Stimulated activated CD4-positive, alpha-beta T cell treated with anti-CD3 and anti-CD28 coated beads, TNF-alpha, amount 100 ng/mL, for 48 hours (primary cell): ENCODE results near the gene DYRK2.
"Not testable (repeated sequence)": the region's sequence is repeated elsewhere in the genome, so short reads cannot be mapped to it uniquely, and the experiment has no call there.

Source experiments
- DNase-seq, 3 donors: peaks; one replicate each; pipeline ENCODE4 v3.0.0-alpha.2; 2020; ENCODE audit warnings: low read depth in 3 of 3

The DYRK2 gene

GRCh38 chr12:67669934-67670631, 21.5 kb downstream of the DYRK2 start:
- no peak for DNase-seq

DNA sequence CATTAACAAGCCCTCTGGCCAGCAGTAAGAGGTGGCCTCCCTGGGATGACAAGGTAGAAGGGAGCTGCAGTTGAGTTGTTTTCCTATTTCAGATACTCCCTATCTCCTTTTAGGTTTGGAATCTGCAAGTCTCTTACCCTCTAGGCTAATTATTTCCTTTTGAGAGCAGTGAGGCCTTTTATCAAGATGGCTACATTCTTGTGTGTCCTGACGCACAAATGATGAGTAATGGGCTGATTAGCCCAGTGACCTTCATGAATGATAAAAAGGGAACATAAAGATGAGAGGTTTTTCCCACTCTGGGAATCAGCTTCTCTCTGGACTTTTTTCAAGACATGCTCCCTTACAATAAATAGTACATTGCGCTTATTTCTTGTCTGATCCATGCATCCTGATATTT, 22.9 kb downstream of the DYRK2 start:
- no peak for DNase-seq

DNA sequence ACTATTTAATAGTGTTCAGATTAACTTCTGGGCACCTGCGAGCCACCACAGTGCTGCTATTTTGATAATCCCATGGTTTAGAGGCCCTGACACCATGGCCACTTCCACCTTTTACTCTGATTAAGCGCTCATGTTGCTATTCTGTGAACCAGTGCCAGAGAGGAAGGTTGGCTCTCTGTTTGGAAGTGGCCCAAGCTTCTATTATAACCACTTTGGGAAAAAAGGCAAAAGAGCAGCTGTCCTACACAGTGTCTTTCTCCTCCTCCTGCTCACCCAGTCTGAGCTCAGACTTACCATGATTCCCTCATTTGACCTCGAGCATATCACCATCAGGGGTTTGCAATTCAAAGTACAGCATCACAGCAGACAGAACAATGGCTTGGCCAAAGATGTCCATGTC, 23.3 kb downstream of the DYRK2 start:
- DNase-seq, result no peak

DNA sequence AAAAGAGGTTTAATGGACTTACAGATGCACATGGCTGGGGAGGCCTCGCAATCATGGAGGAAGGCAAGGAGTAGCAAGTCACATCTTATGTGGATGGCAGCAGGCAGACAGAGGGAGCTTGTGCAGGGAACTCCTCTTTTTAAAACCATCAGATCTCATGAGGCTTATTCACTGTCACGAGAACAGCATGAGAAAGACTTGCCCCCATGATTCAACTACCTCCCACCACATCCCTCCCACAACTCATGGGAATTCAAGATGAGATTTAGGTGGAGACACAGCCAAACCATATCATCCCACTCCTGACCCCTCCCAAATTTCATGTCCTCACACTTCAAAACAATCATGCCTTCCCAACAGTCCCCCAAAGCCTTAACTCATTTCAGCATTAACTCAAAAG, 24.0 kb downstream of the DYRK2 start:
- DNase-seq, result not testable (repeated sequence)

DNA sequence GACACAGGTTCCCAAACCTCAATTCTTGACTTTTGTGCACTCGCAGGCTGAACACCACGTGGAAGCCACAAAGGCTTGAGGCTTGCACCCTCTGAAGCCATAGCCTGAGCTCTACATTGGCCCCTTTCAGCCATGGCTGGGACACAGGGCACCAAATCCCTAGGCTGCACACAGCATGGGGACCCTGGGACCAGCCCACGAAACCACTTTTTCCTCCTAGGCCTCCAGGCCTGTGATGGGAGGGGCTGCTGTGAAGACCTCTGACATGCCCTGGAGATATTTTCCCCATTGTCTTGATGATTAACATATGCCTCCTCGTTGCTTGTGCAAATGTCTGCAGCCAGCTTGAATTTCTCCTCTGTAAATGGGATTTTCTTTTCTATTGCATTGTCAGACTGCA, 25.0 kb downstream of the DYRK2 start:
- not testable (repeated sequence) for DNase-seq

GRCh38 chr12:67674417-67674816, 25.9 kb downstream of the DYRK2 start:
- DNase-seq, result no peak

- DNase-seq, result no peak
Measured at GRCh38 chr12:67676624-67677023, 28.1 kb downstream of the DYRK2 start.

- DNase-seq, result no peak
Measured at GRCh38 chr12:67677166-67677565, 28.6 kb downstream of the DYRK2 start.

DNA sequence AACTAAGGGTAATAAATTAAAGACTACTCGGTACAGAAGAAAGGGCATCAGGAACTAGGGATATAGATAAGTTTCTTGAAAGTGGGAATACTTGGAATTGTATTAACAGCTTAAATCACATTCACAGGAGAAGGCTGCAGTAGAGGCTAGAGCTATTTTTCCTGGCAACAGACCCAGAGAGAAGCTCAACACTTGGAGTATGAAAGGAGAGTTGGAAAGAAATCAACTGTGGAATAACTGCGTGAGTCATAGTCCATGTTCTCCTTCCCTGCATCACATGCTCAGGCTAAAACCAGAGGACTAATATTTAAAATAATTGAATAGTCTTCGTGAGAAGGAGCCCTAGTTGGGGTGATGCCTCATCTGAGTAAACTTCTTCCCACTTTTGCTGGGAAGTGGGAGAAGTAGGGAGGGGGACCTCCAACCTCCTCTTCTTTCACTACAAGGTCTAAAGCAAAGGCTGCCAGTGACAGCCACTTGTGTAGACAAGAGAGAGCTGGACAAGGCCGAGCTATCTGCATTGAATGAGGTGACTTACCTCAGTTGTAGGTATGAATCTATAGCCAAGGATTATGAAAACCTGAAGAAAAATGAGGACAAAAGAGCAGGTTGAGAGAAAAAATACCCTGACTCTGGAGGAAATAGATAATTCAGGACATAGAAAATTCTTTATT, 32.7 kb downstream of the DYRK2 start:
- DNase-seq, result no peak

- no peak for DNase-seq
Measured at GRCh38 chr12:67681941-67682620, 33.5 kb downstream of the DYRK2 start.

- no peak for DNase-seq
Measured at GRCh38 chr12:67689385-67689784, 40.8 kb downstream of the DYRK2 start.

DNA sequence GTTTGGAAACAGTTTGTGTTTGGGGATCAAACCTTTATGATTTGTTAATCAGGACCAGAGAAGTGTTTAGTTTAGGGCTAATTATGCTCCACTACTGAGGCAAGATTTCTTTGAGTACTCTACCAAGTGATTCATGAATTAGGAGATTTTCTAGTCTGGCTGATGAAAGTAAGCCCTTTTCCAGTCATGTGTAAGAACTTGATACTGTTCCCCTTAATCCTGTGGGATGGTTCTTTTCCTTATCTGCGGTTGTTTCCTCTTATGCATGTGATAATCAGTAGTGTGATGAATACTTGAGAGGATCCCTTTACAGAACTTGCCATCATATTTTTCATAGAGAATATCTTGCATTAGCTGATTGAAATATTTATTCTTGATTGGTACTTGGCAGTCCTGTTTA, 42.1 kb downstream of the DYRK2 start:
- DNase-seq, result no peak

DNA sequence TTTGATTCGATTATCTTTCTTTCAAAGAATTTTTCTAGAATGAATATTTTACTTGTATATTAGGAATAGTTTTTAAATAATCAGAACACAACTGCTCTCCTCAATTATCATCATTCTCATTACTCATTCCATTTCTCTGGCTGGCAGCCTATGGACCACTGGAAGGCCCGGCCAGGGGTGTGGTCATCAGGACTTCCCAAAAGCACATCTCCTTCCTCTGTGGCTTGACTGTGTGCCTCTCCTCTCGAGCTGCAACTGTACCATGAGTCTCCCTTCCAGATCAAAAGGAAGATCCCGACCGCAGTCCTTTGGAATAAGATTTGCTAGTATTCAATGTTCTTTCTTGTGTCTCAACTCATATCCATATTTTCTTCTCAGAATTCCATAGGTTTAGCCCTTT, 42.7 kb downstream of the DYRK2 start:
- DNase-seq, result no peak

DNA sequence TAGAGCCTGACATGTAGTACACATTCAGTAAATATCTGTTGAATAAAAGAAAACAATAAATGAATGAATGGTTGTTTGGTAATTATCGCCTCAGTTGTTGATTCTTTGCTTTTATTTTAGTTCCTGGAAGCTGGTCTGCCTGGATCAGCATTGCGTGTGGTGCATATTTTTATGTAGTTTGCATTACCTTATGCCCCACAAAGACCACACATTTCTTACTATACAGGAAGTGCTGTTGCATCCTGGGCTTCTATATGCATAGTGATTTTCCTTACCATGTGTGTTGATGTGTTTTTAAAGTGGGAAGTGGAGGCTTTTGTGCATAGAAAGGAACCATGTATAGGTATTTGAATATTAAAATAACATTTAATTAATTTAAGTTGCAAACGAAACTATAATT, 43.6 kb downstream of the DYRK2 start:
- no peak for DNase-seq

DNA sequence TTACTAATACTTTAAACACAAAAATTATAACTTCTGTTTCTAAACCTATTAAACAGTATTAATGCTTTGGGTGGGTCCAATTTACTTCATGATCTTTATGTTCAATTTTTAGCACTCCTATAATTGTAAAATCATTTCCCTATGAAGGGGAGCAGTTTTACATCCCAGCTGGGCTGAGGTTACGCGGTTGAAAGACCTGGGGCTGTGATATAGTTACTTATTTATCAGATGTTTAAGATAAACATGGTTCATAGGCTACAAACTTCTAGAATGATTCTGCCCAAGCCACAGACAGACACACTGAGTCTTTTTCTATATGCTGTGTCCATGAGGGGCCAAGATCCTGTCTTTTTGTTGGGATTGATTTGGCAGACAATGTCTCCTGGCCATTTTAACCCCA, 44.4 kb downstream of the DYRK2 start:
- no peak for DNase-seq

DNA sequence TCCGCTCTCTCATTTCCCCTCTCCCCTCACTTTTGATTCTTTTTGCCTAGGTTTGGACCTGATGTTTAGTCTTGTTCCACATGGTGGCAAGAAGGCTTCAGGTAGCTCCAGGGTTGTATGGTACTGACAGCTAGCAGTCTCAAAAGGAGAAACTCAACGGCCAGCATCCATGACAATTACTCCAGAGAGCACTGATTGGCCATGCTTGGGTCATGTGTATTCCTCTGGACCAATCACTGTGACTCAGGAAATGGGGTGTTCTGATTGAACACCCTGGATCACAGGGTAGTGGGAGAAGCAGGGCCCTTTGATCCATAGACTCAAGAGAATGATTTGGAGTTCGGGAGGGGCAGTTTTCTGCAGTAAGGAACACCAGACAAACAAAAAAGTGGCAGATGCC, 45.3 kb downstream of the DYRK2 start:
- DNase-seq, result no peak

DNA sequence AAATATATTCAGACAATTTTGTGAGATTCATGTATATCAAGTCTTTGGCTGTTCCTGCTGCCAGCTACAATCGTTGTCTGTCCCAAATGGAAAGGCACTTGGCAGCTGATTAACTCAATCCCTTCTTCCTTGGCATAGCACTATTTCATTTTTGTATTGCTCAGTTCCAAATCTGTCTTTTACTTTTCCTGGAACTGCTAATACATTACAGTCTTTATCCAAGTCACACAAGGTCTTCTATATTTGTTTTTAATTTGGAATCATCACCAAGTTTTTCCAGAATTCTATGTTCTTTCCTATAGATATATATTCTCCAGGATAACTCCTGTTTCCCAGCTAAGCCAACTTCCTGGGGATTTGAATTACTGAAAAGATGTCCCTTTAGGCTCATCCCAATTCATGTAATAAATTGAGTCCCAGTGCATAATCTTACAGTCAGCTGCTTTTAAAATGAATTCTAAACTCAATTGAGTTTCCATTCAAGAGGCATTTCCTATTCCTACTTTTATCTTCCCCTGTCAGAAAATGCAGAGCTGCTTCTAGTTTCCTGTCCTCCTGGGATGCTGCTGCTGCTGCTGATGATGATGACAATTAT, 45.9 kb downstream of the DYRK2 start:
- no peak for DNase-seq

DNA sequence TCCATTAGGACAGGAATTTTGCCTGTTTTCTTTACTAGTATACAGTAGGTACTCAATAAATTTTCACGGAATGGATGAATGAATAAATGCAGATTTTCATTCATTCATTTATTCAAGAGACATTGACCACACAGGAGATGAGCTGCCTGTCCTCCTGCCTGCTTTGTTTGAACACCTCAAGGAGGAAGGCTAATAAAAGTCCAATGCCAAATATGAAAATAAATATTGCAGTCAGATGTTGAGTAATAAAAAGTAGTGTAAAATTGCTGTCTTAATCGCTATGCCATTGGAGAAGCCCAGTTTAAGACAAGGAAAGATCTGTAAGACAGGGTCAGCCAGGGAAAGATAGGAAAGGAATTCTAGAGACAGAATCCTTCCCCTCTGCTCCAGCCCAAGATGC, 47.4 kb downstream of the DYRK2 start:
- no peak for DNase-seq

DNA sequence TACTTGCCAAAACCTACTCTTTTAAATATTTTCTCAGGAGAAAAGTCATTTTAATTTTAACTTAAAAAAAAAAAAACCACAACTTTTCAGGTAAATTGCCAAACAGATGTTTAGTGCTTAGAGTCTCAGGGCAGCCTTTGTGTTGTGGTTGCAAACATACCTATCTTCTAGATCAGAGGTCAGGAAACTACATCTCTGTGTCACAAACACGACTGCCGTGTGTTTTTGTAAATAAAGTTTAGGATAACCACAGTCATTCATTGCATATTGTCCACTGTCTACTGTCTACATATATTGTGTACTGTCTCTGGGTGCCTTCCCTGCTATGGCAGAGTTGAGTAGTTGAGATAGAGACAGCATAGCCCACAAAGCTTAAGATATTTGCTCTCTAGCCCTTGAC, 48.9 kb downstream of the DYRK2 start:
- no peak for DNase-seq

DNA sequence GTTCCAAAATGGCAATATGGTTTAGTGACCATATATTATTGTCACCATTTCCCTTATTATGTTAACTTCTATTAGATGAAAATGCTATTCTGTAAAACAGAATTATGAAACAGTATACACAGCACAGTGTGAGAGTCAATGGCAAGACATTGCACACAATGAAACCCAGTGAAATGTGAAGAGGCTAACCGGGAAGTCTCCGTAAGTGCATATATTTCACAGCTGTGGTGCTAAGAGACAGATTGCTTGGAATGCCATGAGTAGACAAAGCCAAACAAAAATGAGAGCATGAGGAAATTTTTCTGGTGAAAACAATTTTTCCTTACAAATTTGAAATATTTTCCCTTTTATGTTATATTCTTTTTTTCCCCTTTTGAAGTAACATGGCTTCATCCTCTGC, 49.4 kb downstream of the DYRK2 start:
- DNase-seq, result no peak

- DNase-seq, result peak; percentile 36 to 57 (median 36)
Measured at GRCh38 chr12:67698672-67699581, 50.4 kb downstream of the DYRK2 start.

DNA sequence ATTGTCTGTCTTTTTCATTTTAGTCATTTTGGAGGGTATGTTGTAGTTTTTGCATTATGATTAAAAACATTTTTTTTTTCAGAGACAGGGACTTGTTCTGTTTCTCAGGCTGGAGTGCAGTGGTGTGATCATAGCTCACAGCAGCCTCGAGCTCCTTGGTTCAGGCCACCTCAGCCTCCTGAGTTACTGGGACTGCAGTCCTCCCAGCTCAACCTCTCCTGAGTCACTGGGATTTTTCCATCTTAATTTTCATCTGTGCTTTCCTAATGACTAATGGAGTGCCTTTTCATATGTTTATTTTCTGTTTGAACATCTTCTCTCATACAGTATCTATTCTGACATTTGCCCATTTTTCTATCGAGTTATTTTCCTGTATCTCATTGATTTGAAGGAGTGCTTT, 52.6 kb downstream of the DYRK2 start:
- DNase-seq, result no peak
